A549 (cell line): ENCODE measurements around the gene VDR. TPM values are rescaled to one million over a fixed set of nuclear protein-coding genes. Genes with fewer than 3 reads are reported as not detected.

Source experiments
- ATAC-seq, 2 experiments: fragments of 200-7000 bp in 1 of 2; fragments of >200 bp in 1 of 2; cut with Nextera tagmentation in 1 of 2; cut with Tn5 transposase in 1 of 2; 3 replicates each; pipeline versions ENCODE4 v1.8.0 to v1.9.1; 2018 to 2020; ENCODE audit warnings: mild to moderate bottlenecking in 1 of 2, moderate library complexity in 1 of 2
- CTCF ChIA-PET: fragments of 300-600 bp; sonication (Branson Sonifier 250); formaldehyde crosslinking; extraction: SDS; loops from one replicate; lab custom pipeline; 2021; ENCODE audit warnings: antibody characterized with exemption, inconsistent platforms; lab: Yijun Ruan, JAX
- POLR2A ChIA-PET: fragments of 350-600 bp; formaldehyde crosslinking; extraction: SDS; loops from one replicate; lab custom pipeline; 2021; ENCODE audit warnings: antibody characterized with exemption, inconsistent platforms; lab: Yijun Ruan, JAX
- DNase-seq, 2 experiments: peaks; one replicate each; pipeline versions ENCODE4 v3.0.0 to v3.0.0-alpha.2; 2011 to 2016; ENCODE audit warnings: low read depth in 1 of 2, low spot score in 1 of 2
- FAIRE-seq: peaks from 2 replicates; lab custom pipeline; 2011; peaks lifted over from hg19 to GRCh38; lab: Jason Lieb, UNC
- H3K27ac ChIP-seq, 2 experiments: fragments of >200 bp; sonication (Bioruptor Twin); formaldehyde crosslinking; 3 replicates each; pipeline ENCODE4 v1.5.1; 2016 to 2017
- H3K4me1 ChIP-seq: fragments of >200 bp; sonication (Bioruptor Twin); formaldehyde crosslinking; 3 replicates; pipeline ENCODE4 v1.6.1; 2016
- H3K4me2 ChIP-seq: fragments of >200 bp; sonication (Bioruptor Twin); formaldehyde crosslinking; 3 replicates; pipeline ENCODE4 v1.6.1; 2016
- H3K4me3 ChIP-seq: fragments of >200 bp; sonication (Bioruptor Twin); formaldehyde crosslinking; 3 replicates; pipeline ENCODE4 v1.5.1; 2016
- H3K9me3 ChIP-seq: fragments of >200 bp; sonication (Bioruptor Twin); formaldehyde crosslinking; 3 replicates; pipeline ENCODE4 v1.6.1; 2016
- CEBPB ChIP-seq, 2 experiments: fragments of >200 bp in 1 of 2; sonication (Bioruptor Twin) in 1 of 2; formaldehyde crosslinking in 1 of 2; IDR thresholded peaks; 2 replicates each; pipeline ENCODE4 v1.6.1; 2012 to 2016
- CHD2 ChIP-seq: fragments of 150-350 bp; IDR thresholded peaks from 2 replicates; pipeline ENCODE4 v1.6.1; 2014; ENCODE audit warnings: low read length; ENCODE audit not compliant: partially characterized antibody
- HDAC2 ChIP-seq: fragments of 200-600 bp; sonication (generic); IDR thresholded peaks from 2 replicates; pipeline ENCODE4 v1.6.1; 2016
- HEYL ChIP-seq: fragments of 250-450 bp; sonication (Bioruptor Pico); IDR thresholded peaks from 2 replicates; pipeline ENCODE4 v1.8.0; 2021; ENCODE audit warnings: mild to moderate bottlenecking, moderate library complexity
- HOXA7 ChIP-seq: fragments of 250-450 bp; sonication (Bioruptor Pico); IDR thresholded peaks from 2 replicates; pipeline ENCODE4 v1.5.0; 2020; ENCODE audit warnings: mild to moderate bottlenecking, moderate library complexity
- KDM1A ChIP-seq: fragments of 200-600 bp; sonication (generic); IDR thresholded peaks from 2 replicates; pipeline ENCODE4 v1.6.1; 2016; ENCODE audit warnings: low read depth, mild to moderate bottlenecking
- MAFK ChIP-seq: fragments of 450-650 bp; IDR thresholded peaks from 2 replicates; pipeline ENCODE4 v1.6.1; 2014; ENCODE audit not compliant: partially characterized antibody
- POLR2AphosphoS2 ChIP-seq: conservative IDR thresholded peaks from 2 replicates; pipeline ENCODE4 v1.6.1; 2012; ENCODE audit warnings: low read length, improper control_type of control experiment, inconsistent platforms
- RAD21 ChIP-seq, 2 experiments: fragments of >200 bp in 1 of 2; sonication (Bioruptor Twin) in 1 of 2; formaldehyde crosslinking in 1 of 2; IDR thresholded peaks in 1 of 2; conservative IDR thresholded peaks in 1 of 2; 2 replicates in 1 of 2; 3 replicates in 1 of 2; pipeline ENCODE4 v1.6.1; 2012 to 2018; ENCODE audit warnings: inconsistent platforms in 1 of 2
- RCOR1 ChIP-seq: fragments of 150-350 bp; IDR thresholded peaks from 2 replicates; pipeline ENCODE4 v1.6.1; 2014; ENCODE audit warnings: antibody characterized with exemption, low read length, low read depth
- RNF2 ChIP-seq: fragments of 200-600 bp; sonication (generic); IDR thresholded peaks from 2 replicates; pipeline ENCODE4 v1.6.1; 2016; ENCODE audit warnings: low read depth, mild to moderate bottlenecking, antibody characterized with exemption, moderate library complexity, borderline replicate concordance
- ZSCAN20 ChIP-seq: fragments of 250-450 bp; sonication (Bioruptor Pico); IDR thresholded peaks from 2 replicates; pipeline ENCODE4 v1.8.0; 2022; ENCODE audit warnings: mild to moderate bottlenecking, moderate library complexity
- WGBS: methylation state at CpG from one replicate; pipeline ENCODE4 v1.1.6; 2017; ENCODE audit errors: missing lambda C conversion rate; 5-methylcytosine and 5-hydroxymethylcytosine counted together
- polyA plus RNA-seq, 4 experiments: library from polyadenylated mRNA; depleted of rRNA in 3 of 4; stranded (reverse); fragments of >200 nt; fragmentation: RNase III in 1 of 4; extraction: RNeasy Plus Mini Kit Qiagen cat#74134 plus additional on column Dnase treatment in 1 of 4; gene quantifications; 2 replicates in 3 of 4; 3 replicates in 1 of 4; pipeline ENCODE4 v1.2.3, GENCODE V29; 2011 to 2017
- TF ChIP-seq, protein P1 (sequence below): IDR thresholded peaks from 2 replicates; pipeline ENCODE4 v1.6.1; 2012; ENCODE audit warnings: low read depth, borderline replicate concordance
- TF ChIP-seq, protein P2 (sequence below): fragments of 250-450 bp; sonication (Bioruptor Pico); IDR thresholded peaks from 2 replicates; pipeline ENCODE4 v1.5.0; 2020; ENCODE audit warnings: low read depth, mild to moderate bottlenecking, moderate library complexity
- TF ChIP-seq, protein P3 (sequence below): fragments of >200 bp; sonication (Bioruptor Twin); formaldehyde crosslinking; IDR thresholded peaks from 3 replicates; pipeline ENCODE4 v1.5.1; 2016
- TF ChIP-seq, protein P4 (sequence below): fragments of 450-650 bp; IDR thresholded peaks from 2 replicates; pipeline ENCODE4 v1.6.1; 2014; ENCODE audit warnings: antibody characterized with exemption
- TF ChIP-seq, protein P5 (sequence below): IDR thresholded peaks from 2 replicates; pipeline ENCODE4 v1.6.1; 2012

Gene VDR
- polyA plus RNA-seq, 2 of the 4 experiments (the other 2 are of a cell fraction), result 1.9 to 2.1 TPM

DNA sequence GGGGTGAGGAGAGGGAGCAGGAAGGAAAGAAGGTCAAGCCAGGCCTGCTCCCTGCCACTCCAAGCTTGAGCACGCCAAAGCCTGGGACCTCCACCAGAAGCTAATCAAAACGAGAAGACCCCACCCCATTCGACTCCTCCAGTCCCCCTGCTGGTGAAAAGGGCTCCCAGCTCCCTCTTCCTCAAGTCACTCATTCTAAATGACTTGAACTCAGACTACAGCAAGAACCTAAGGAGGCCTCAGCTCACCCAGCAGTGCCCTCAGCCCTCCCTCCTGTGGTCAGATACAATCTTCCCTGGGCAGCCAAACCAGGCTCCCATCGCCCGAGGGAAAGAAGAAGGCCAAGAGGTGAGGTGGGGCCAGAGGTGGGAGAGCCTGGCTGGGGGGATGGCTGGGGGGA is 102.5 kb downstream of the VDR start:
- DNase-seq (no peak), FAIRE-seq (no peak)
- WGBS, result 76% methylated on average over 3 of the region's 5 CpGs
- ChIA-PET CTCF (interaction anchor here (0.7 to 59.0 kb wide), 10 partner anchors 9 to 87 kb away, joined by 3 to 1532 read pairs (median 6); no protein-coding TSS in a partner anchor), POLR2A (interaction anchor here (1.0 kb wide), 2 partner anchors 15 to 33 kb away, joined by 3 read pairs; no protein-coding TSS in a partner anchor)
- Histone ChIP-seq H3K4me3 (no peak overlapping the region), H3K9me3 (no peaks in the 10 kb centered on the region)
- TF ChIP-seq HOXA7 (CRISPR knock-in tag) (no peak), POLR2AphosphoS2 (no peak), RAD21 (conservative IDR thresholded peaks at IDR 0.05 in 1 of 2, IDR thresholded peaks at IDR 0.05 in 1 of 2) (no peak), CEBPB (IDR thresholded peaks at IDR 0.05) (no peak)
- TF ChIP-seq, protein P1, sequence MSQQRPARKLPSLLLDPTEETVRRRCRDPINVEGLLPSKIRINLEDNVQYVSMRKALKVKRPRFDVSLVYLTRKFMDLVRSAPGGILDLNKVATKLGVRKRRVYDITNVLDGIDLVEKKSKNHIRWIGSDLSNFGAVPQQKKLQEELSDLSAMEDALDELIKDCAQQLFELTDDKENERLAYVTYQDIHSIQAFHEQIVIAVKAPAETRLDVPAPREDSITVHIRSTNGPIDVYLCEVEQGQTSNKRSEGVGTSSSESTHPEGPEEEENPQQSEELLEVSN, result no peak
- TF ChIP-seq, all 56 proteins: peak for 0
- Histone ChIP-seq H3K27ac (peak overlapping the region in 1 of 2 experiments; percentile 30; a peak in 1 of 6 replicates), H3K4me1 (peaks cover 12% of the 10 kb centered on the region; the same call in 2 of the 3 replicates), H3K4me2 (no peak overlapping the region)
- peak in 1 of 2 experiments; percentile 25; a peak in 3 of 6 replicates for ATAC-seq

DNA sequence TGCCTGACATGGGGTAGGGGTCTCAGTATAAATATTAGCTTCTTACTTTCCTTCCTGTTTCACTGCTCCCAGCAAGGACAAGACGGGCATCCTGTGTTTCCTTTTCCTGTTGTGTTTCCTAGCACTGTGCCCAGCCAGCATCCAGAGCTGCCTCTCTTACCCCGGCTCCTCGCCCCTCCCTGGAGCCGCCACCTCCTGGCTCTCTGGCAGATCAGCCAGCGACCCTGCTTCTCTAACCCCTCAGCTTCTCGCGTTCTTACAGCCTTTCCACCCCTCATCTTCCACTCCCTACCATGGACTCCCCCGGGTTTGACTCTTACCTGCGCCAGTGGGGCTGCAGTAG is 102.9 kb downstream of the VDR start:
- Histone ChIP-seq H3K4me2 (no peak overlapping the region), H3K27ac (no peak overlapping the region), H3K4me1 (peaks cover 12% of the 10 kb centered on the region; the same call in 2 of the 3 replicates), H3K9me3 (no peaks in the 10 kb centered on the region), H3K4me3 (no peak overlapping the region)
- ATAC-seq (peak in 1 of 2 experiments; percentile 2; a peak in 1 of 6 replicates), DNase-seq (no peak)
- 94% methylated on average over 9 of the region's 9 CpGs for WGBS
- no peak for TF ChIP-seq CHD2
- TF ChIP-seq, protein P2, sequence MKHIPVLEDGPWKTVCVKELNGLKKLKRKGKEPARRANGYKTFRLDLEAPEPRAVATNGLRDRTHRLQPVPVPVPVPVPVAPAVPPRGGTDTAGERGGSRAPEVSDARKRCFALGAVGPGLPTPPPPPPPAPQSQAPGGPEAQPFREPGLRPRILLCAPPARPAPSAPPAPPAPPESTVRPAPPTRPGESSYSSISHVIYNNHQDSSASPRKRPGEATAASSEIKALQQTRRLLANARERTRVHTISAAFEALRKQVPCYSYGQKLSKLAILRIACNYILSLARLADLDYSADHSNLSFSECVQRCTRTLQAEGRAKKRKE (CRISPR knock-in tag), result no peak
- no peak for TF ChIP-seq RCOR1
- TF ChIP-seq HEYL (CRISPR knock-in tag), result no peak
- no peak for TF ChIP-seq HDAC2
- no peak for TF ChIP-seq CEBPB (IDR thresholded peaks at IDR 0.05)
- TF ChIP-seq, protein P3, sequence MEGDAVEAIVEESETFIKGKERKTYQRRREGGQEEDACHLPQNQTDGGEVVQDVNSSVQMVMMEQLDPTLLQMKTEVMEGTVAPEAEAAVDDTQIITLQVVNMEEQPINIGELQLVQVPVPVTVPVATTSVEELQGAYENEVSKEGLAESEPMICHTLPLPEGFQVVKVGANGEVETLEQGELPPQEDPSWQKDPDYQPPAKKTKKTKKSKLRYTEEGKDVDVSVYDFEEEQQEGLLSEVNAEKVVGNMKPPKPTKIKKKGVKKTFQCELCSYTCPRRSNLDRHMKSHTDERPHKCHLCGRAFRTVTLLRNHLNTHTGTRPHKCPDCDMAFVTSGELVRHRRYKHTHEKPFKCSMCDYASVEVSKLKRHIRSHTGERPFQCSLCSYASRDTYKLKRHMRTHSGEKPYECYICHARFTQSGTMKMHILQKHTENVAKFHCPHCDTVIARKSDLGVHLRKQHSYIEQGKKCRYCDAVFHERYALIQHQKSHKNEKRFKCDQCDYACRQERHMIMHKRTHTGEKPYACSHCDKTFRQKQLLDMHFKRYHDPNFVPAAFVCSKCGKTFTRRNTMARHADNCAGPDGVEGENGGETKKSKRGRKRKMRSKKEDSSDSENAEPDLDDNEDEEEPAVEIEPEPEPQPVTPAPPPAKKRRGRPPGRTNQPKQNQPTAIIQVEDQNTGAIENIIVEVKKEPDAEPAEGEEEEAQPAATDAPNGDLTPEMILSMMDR, result no peak
- no peak for TF ChIP-seq ZSCAN20 (CRISPR knock-in tag)
- no peak for TF ChIP-seq KDM1A
- TF ChIP-seq, protein P4, sequence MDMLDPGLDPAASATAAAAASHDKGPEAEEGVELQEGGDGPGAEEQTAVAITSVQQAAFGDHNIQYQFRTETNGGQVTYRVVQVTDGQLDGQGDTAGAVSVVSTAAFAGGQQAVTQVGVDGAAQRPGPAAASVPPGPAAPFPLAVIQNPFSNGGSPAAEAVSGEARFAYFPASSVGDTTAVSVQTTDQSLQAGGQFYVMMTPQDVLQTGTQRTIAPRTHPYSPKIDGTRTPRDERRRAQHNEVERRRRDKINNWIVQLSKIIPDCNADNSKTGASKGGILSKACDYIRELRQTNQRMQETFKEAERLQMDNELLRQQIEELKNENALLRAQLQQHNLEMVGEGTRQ, result no peak
- TF ChIP-seq POLR2AphosphoS2, result no peak
- TF ChIP-seq, protein P5, sequence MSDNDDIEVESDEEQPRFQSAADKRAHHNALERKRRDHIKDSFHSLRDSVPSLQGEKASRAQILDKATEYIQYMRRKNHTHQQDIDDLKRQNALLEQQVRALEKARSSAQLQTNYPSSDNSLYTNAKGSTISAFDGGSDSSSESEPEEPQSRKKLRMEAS, result no peak
- TF ChIP-seq MAFK, result no peak
- no peak for TF ChIP-seq HOXA7 (CRISPR knock-in tag)
- no peak for TF ChIP-seq RNF2
- TF ChIP-seq, all 56 proteins: peak for 0
- no peak for FAIRE-seq
- ChIA-PET CTCF (interaction anchor here (0.9 to 59.0 kb wide), 11 partner anchors 9 to 86 kb away, joined by 3 to 1532 read pairs (median 6); no protein-coding TSS in a partner anchor), POLR2A (interaction anchor here (1.0 kb wide), 2 partner anchors 15 to 34 kb away, joined by 3 read pairs; no protein-coding TSS in a partner anchor)
